ENCODE results near the gene ZCCHC2. TPM values are rescaled to one million over a fixed set of nuclear protein-coding genes. Genes with fewer than 3 reads are reported as not detected.

Gene ZCCHC2
- total and polyA plus RNA-seq, 2 donors (not counting 3 experiments of a cell fraction or from before 2014, with no cell fraction given) = 16.2 to 27.2 TPM

DNA sequence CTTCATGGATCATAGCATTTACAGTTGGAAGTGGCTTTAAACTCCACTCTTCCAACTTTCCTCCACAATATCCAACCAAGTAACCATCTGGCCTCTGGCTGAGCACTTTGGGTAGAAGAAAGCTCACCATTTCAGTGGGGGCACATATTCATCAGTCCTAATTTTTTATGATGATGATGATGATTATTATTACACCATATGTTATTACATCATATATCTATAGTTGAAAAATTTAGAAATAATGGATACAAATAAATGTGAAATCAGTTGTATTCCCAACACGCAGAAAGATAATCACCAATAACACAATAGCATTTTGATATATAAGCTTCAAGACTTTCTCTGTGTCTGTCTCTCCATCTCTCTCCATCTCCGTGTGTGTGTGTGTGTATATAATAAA is 26.6 kb upstream of the ZCCHC2 start:
- no peaks in the 10 kb centered on the region for H3K4me1 ChIP-seq (ENCODE audit: control insufficient read depth, extremely low read depth, insufficient read depth, low read length)
- H3K4me3 ChIP-seq (replicated peaks in 1 of 3; ENCODE audit: insufficient read depth in 1 of 3, low read depth in 1 of 3, low read length in 3 of 3) = no peak overlapping the region
- H2AFZ ChIP-seq (ENCODE audit: low read depth, low read length) = no peak overlapping the region
- TF ChIP-seq FOS (IDR thresholded peaks at IDR 0.05; ENCODE audit: borderline replicate concordance, insufficient read depth, low read length) (no peak), EZH2 (IDR thresholded peaks at IDR 0.05; ENCODE audit: borderline replicate concordance, low read depth, low read length, severe bottlenecking) (no peak), MYC (IDR thresholded peaks at IDR 0.05; ENCODE audit: low read depth, low read length) (no peak)
- FAIRE-seq (no peak), DNase-seq (ENCODE audit: low read depth, low spot score) (no peak)
- dilution Hi-C loops (cut with MboI; ENCODE audit: extremely low pct_ligation_motif_present, low sequenced_read_pairs) (no loop called here), intact Hi-C loops (cut with micrococcal nuclease) (no loop called here)
- no peaks in the 10 kb centered on the region for H3K9me1 ChIP-seq (replicated peaks; ENCODE audit: control insufficient read depth, extremely low read depth, insufficient read depth, low read length)
- CTCF ChIA-PET = interaction anchor here (3.4 kb wide), 1 partner anchor 10 kb away, joined by 10 read pairs; no protein-coding TSS in a partner anchor
- H3K9me3 ChIP-seq (replicated peaks; ENCODE audit: control insufficient read depth, insufficient read depth, low read length) = no peaks in the 10 kb centered on the region
- H3K79me2 ChIP-seq (ENCODE audit: control insufficient read depth, insufficient read depth, low read length) = no peaks in the 10 kb centered on the region
- no peaks in the 10 kb centered on the region for H3K27me3 ChIP-seq (ENCODE audit: control insufficient read depth in 2 of 2, insufficient read depth in 2 of 2, low read length in 2 of 2)
- POLR2A ChIA-PET = no interaction called here
- BruUV-seq (replicated peaks) = no TSS peak
- no peak overlapping the region for H3K4me2 ChIP-seq (ENCODE audit: insufficient read depth, low read length)
- H3K27ac ChIP-seq (ENCODE audit: insufficient read depth, low read depth, low read length) = no peak overlapping the region
- no peaks in the 10 kb centered on the region for H4K20me1 ChIP-seq (replicated peaks; ENCODE audit: control insufficient read depth, extremely low read depth, insufficient read depth, low read length)
- H3K36me3 ChIP-seq (ENCODE audit: control insufficient read depth in 2 of 2, extremely low read depth in 1 of 2, insufficient read depth in 2 of 2, low read length in 2 of 2) = no peaks in the 10 kb centered on the region
- no peak overlapping the region for H3K9ac ChIP-seq (replicated peaks; ENCODE audit: extremely low read depth, insufficient read depth, low read length)

DNA sequence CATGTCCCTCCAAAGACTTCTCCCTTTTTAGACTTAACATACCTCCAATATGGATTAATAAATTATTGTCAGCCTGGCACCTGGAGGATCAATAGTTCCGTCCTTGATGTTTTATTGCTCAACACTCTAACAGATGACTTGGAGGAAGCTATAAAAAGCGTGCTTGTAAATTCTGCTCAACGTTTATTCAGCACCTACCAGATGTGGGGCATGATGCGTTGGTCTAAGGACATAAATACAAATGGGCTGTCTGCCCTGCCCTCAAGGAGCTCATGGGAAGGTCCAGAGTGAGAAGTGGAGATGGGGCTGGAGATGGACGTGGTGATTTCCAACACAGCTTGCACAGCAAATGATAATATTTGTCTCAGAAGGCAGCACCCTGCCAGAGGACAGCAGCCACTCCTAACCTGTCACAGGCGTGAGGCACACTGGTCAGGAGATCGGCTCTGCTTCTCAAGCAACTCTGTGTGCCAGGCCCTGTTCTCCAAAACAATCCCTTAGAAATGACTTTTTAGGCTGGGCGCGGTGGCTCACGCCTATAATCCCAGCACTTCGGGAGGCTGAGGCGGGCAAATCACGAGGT is 25.5 kb upstream of the ZCCHC2 start:
- ChIA-PET CTCF (interaction anchor here (1.2 to 3.4 kb wide), 2 partner anchors 9 to 27 kb away, joined by 3 to 10 read pairs; no protein-coding TSS in a partner anchor), POLR2A (no interaction called here)
- Histone ChIP-seq H3K4me3 (replicated peaks in 1 of 3; ENCODE audit: insufficient read depth in 1 of 3, low read depth in 1 of 3, low read length in 3 of 3) (no peak overlapping the region), H3K4me1 (ENCODE audit: control insufficient read depth, extremely low read depth, insufficient read depth, low read length) (no peaks in the 10 kb centered on the region), H4K20me1 (replicated peaks; ENCODE audit: control insufficient read depth, extremely low read depth, insufficient read depth, low read length) (no peaks in the 10 kb centered on the region), H3K9me1 (replicated peaks; ENCODE audit: control insufficient read depth, extremely low read depth, insufficient read depth, low read length) (no peaks in the 10 kb centered on the region), H3K9me3 (replicated peaks; ENCODE audit: control insufficient read depth, insufficient read depth, low read length) (no peaks in the 10 kb centered on the region), H3K4me2 (ENCODE audit: insufficient read depth, low read length) (no peak overlapping the region), H3K36me3 (ENCODE audit: control insufficient read depth in 2 of 2, extremely low read depth in 1 of 2, insufficient read depth in 2 of 2, low read length in 2 of 2) (no peaks in the 10 kb centered on the region), H3K79me2 (ENCODE audit: control insufficient read depth, insufficient read depth, low read length) (no peaks in the 10 kb centered on the region), H3K9ac (replicated peaks; ENCODE audit: extremely low read depth, insufficient read depth, low read length) (no peak overlapping the region), H2AFZ (ENCODE audit: low read depth, low read length) (no peak overlapping the region), H3K27ac (ENCODE audit: insufficient read depth, low read depth, low read length) (no peak overlapping the region), H3K27me3 (ENCODE audit: control insufficient read depth in 2 of 2, insufficient read depth in 2 of 2, low read length in 2 of 2) (no peaks in the 10 kb centered on the region)
- FAIRE-seq (no peak), DNase-seq (ENCODE audit: low read depth, low spot score) (no peak)
- dilution Hi-C loops (cut with MboI; ENCODE audit: extremely low pct_ligation_motif_present, low sequenced_read_pairs) (no loop called here), intact Hi-C loops (cut with micrococcal nuclease) (no loop called here)
- TF ChIP-seq, protein P1, sequence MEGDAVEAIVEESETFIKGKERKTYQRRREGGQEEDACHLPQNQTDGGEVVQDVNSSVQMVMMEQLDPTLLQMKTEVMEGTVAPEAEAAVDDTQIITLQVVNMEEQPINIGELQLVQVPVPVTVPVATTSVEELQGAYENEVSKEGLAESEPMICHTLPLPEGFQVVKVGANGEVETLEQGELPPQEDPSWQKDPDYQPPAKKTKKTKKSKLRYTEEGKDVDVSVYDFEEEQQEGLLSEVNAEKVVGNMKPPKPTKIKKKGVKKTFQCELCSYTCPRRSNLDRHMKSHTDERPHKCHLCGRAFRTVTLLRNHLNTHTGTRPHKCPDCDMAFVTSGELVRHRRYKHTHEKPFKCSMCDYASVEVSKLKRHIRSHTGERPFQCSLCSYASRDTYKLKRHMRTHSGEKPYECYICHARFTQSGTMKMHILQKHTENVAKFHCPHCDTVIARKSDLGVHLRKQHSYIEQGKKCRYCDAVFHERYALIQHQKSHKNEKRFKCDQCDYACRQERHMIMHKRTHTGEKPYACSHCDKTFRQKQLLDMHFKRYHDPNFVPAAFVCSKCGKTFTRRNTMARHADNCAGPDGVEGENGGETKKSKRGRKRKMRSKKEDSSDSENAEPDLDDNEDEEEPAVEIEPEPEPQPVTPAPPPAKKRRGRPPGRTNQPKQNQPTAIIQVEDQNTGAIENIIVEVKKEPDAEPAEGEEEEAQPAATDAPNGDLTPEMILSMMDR (IDR thresholded peaks at IDR 0.05; ENCODE audit: extremely low read depth in 1 of 2, insufficient read depth in 1 of 2, low read depth in 1 of 2, low read length in 2 of 2) = no peak
- TF ChIP-seq JUN (IDR thresholded peaks at IDR 0.05; ENCODE audit: borderline replicate concordance, insufficient read depth, insufficient read length, low read depth) (no peak), FOS (IDR thresholded peaks at IDR 0.05; ENCODE audit: borderline replicate concordance, insufficient read depth, low read length) (no peak), GATA2 (IDR thresholded peaks at IDR 0.05; ENCODE audit: insufficient read depth, insufficient read length, low read depth, low read length) (no peak), POLR2AphosphoS5 (IDR thresholded peaks at IDR 0.05; ENCODE audit: insufficient read depth, low read depth, low read length) (no peak), POLR2A (IDR thresholded peaks at IDR 0.05; ENCODE audit: low read depth, low read length) (no peak)
- TF ChIP-seq, protein P2, sequence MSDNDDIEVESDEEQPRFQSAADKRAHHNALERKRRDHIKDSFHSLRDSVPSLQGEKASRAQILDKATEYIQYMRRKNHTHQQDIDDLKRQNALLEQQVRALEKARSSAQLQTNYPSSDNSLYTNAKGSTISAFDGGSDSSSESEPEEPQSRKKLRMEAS (IDR thresholded peaks at IDR 0.05; ENCODE audit: insufficient read depth, insufficient read length) = no peak
- no TSS peak for BruUV-seq (replicated peaks)

Data from endothelial cell of umbilical vein (primary cell).